HG02840 (cell line): ENCODE results near the gene VAV2.
"Not testable (repeated sequence)": the region's sequence is repeated elsewhere in the genome, so short reads cannot be mapped to it uniquely, and the experiment has no call there.

Source experiments
- ATAC-seq: cut with Tn5 transposase; IDR thresholded peaks from one replicate; pipeline ENCODE4 v1.9.1; 2021; ENCODE audit warnings: mild to moderate bottlenecking, moderate library complexity, moderate number of reproducible peaks; ENCODE audit not compliant: unreplicated experiment, low FRiP score

Gene VAV2

GRCh38 chr9:133904346-133905090, 87.6 kb downstream of the VAV2 start:
- ATAC-seq = no peak

- no peak for ATAC-seq
Measured at GRCh38 chr9:133901184-133901835, 90.8 kb downstream of the VAV2 start.

GRCh38 chr9:133897675-133898074, 94.4 kb downstream of the VAV2 start:
- ATAC-seq = no peak

DNA sequence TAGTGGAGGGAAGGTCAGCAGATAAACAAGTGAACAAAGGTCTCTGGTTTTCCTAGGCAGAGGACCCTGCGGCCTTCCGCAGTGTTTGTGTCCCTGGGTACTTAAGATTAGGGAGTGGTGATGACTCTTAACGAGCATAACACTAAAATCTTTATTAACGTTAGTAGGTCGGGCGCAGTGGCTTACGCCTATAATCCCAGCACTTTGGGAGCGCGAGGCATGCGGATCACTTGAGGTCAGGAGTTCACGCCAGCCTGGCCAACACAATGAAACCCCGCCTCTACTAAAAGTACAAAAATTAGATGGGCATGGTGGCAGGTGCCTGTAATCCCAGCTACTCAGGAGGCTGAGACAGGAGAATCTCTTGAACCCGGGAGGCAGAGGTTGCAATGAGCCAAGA, 96.1 kb downstream of the VAV2 start:
- ATAC-seq = not testable (repeated sequence)

- ATAC-seq = no peak
Measured at GRCh38 chr9:133895335-133895734, 96.8 kb downstream of the VAV2 start.

GRCh38 chr9:133894377-133895321, 97.5 kb downstream of the VAV2 start:
- ATAC-seq = no peak

DNA sequence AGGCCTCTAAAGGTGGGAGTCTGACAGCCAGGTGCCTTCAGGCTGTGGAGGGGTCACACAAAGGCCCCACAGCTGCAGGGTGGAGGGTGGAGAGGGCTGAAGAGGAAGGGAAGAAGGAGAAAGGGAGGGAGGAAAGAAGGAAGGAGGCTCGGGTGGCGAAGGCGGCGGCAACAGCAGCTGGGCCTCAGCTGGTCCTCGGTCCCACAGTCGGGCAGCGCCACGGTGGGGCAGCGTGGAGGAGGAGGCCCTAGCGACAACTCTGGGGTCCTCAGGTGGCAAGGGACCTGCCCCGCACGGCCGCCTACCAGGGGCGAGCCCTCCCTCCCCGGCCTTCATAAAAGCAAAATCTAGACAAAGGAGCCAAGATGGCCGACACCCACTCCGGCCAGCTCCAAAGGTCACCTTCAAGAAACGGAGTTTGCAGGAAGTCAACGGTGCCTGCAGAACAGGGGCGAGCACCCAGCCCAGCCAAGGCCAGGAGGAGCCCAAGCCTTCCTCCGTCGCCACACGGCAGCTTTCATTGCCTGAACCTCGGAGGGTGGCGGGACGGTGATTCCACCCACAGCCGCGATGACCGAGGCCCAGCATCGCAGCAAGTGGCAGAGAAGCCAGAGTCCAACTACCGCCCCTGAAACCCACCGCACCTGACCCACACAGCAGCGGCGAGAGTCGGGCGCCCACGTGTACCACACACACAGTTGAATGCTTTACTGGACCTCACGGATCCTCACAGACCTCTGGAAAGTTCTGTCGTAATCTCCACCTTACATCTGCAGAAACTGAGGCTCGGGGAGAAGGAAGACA, 98.7 kb downstream of the VAV2 start:
- ATAC-seq = no peak

DNA sequence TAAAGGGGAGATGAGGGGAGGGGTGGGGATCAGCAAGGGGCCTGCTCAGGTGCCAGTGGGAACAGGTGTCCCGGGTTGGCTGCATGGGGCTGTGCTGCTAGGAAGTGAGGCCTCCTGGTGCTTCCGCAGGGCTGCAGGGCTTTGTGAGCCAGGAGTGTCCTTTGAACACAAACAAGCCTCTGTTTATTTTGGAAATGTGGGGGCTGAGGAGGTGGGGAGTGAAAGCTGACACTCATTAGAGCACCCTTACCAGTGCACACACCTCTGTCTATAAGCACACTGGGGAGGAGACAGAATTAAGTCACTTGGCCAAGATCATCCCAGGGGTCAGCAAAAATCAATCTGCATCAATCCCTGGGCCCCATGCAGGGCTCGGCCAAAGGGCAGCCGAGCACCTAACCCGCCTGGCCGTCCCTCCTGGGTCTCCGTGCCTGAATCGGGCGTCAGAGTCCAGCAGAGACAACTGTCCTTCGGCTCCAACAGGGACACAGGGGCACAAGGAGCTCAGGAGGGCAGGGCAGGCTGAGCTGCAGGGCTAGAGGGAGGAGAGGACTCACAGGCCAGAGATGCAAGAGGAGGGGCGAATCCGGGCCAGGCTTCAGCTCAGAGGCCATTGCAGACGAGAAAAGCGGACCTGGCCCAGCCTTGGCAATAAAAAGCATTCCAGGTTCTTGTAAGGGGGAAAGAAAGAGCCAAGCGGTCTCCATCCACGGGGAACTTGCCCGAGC, 99.8 kb downstream of the VAV2 start:
- no peak for ATAC-seq

DNA sequence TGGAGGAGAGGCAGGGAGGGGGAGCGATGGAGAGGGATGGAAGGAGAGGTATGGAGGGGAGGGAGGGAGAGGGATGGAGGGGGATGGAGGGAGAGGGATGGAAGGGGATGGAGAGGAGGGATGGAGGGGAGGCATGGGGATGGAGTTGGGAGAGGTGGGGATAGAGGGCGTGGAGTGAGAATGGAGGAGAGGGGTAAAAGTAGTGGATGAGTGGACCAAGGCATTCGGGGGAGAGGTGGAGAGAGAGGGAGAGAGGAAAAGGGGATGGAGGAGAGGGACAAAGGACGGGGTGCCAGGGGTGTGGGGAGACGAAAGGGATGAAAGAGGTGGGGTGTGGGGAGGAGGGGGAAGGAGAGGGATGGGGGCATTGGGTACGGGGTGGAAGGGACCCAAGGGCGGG, 100.4 kb downstream of the VAV2 start:
- no peak for ATAC-seq

- no peak for ATAC-seq
Measured at GRCh38 chr9:133890583-133890982, 101.5 kb downstream of the VAV2 start.

DNA sequence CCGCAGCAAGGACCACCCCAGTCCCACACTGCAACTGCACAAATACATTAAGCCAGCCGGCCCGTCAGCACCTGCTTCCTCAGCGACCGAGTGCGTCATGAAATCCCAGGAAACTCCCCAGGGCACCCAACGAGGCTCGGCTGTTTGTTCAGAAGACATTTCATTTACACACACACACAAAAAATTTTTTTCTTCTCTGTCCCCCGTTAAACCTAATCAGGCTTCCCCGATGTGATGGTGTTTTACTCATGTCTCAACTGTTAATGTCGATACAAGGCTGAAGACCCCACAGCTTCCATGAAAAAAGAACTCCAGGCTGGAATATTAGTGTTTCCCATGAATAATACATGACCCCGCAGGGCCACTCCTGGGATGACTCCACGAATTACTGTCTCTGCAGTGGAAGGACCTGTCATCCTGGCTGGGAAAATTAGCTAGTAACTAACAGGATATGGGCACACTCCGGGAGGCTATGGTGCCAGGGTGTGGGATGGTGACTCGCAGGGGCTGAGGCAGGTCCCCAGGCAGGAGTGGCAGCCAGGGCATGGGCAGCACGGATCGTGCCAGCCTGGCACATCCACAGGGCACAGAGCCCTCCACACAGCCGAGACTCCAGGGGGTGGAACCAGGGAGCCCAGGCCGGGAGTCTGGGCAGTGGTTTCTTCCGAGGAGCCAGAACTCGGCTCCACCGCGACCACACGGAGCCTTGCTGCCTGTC, 102.4 kb downstream of the VAV2 start:
- ATAC-seq = no peak

GRCh38 chr9:133888809-133889491, 103.2 kb downstream of the VAV2 start:
- ATAC-seq = no peak

DNA sequence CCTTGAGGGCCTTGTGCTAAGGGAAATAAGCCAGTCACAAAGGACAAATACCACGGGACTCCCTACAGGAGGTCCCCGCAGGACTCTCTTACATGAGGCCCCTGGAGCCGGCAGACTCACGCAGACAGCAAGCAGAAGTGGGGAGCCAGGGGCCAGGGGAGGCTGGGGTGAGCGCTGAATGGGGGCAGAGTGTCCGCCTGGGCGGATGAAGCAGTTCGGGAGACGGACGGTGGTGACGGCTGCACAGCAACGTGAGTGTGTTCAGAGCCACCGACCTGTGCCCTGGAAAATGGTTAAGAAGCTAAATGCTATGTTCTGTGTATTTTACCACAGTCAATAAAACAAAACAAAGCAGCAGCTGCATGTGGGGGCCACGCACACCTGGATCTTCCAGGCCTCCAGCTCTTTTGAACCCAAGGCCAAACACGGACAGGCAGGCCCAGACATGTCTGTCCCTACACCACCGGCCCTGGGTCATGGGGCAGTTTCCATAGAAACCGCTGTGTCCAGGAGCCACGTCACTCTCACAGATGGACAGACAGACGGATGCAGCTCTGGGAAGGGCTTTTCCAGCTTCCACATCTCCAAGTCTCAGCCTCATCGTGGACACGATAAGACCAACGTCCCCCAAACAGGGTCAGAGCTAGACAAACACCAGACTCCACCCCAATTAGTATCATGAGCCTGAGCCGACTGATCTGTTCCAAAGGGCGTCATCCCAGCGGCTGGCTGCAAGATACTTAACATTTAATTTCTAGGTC, 103.9 kb downstream of the VAV2 start:
- ATAC-seq = no peak

GRCh38 chr9:133887540-133888047, 104.5 kb downstream of the VAV2 start:
- no peak for ATAC-seq

DNA sequence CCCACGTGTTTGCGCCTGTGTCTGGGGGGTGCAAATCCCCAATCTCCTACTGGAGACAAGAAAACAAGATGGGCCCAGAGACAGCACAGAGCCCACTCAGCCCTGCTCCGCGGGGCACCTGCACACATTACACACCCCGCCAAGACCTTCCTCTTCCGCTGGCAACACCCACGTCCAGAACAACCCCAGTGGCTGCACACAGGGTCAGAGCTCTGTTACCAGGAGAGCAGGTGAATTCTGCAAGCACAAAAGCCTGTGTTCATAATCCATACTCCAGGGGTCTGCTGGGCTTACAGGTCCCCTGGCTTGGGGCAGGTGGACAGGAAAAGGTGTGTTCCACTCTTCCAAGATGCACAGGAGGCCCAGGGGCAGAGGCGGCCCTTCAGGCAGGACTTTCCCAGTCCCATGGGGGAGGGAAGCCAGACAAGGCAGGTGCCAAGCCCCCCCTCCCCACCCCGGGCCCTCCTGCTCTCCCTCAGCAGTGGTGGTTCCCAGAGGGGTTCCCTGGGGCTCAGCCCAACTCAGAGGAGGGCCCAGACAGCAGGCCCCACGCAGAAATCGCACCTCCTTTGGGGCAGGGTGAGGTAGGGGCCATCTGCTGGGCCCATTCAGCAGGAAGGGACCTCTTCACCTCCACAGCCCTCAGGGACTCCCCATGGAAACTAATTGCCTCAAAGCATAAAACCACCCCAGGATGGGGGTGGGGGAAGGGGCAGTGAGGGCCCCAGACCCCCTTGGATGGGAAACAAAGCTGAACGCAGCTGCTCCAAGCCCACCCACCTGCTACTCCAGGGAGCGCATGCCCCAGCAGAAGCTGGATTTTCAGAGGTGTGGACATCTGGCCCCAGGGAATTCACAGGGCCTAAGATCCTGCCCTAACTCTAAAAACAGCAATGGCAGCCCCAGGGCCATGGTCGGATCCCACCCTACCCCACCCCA, 105.3 kb downstream of the VAV2 start:
- no peak for ATAC-seq
